Measurements from ENCODE around the gene FOXL1.

Gene FOXL1

DNA sequence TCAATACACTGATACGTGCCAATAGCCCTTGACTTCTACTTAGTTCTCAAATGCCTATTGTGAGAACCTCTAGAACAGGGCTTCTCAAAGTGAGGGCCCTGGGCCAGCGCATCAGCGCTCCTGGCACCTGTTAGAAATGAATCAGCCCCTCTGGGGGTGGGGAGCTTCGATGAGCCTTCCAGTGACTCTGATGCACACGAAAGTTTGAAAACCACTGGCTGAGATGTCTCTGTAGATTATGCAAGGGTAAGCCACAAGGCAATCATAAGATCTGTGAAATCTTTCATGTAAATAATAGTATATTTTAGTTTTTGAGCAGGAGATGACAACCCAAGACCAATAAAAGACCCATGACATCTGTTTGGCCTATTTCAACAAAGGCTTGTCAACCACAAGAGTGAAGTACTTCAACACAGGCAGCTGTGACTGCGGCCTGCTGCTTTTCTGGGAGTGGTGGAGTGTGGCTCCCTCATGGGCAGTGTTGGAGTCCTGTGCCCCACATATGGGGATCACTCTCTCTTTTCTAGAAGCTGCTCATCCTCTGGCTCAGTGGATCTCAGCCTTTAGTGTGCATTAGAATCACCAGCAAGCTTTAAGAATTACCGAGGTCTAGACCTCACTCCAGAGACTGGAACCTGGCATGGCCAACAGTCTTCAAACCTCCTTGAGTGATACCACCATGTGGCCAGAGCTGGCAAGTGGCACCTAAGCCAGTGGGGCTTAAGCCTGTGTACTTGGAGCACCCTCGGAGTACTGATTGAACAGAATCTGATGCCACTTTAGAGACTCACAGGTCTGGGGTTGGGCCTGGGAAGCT is 29.1 kb upstream of the FOXL1 start:
- no peak for DNase-seq

DNA sequence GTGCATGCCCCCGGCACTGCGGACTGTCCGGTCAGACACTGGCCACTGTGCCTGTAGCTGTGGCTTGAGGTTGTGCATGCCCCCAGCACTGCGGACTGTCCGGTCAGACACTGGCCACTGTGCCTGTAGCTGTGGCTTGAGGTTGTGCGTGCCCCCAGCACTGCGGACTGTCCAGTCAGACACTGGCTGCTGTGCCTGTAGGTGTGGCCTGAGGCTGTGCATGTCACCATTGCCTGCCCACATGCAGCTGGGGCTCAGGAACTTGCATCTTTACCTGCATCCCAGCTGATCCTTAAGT is 28.5 kb upstream of the FOXL1 start:
- DNase-seq = no peak

DNA sequence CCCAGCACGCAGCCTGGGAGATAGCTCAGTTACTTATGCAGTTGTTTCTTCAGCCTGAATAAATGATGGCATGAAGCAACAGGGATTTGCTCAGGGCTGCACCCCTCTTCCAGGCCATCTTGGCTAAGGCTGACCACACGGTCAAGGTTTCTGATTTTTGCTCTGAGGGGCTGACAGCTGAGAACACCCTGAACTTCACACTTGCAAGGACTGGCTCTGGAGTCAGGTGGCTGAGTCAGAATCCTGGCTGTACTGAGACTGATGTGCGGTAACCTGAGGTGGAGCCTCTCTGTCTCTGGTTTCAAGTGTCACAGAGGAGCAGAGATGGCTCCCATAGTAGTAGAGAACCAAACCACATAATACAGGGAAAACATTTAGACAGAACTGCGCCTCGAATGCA is 28.1 kb upstream of the FOXL1 start:
- no peak for DNase-seq

GRCh38 chr16:86553356-86553755 is 25.0 kb upstream of the FOXL1 start:
- DNase-seq = no peak

GRCh38 chr16:86554599-86554916 is 23.8 kb upstream of the FOXL1 start:
- DNase-seq = no peak

GRCh38 chr16:86554917-86555703 is 23.2 kb upstream of the FOXL1 start, which contains the start of gene MTHFSD:
TSS of gene MTHFSD (minus strand) at chr16:86555235. CDS start at chr16:86555184, 51 bp downstream.
- peak; percentile 96 for DNase-seq

DNA sequence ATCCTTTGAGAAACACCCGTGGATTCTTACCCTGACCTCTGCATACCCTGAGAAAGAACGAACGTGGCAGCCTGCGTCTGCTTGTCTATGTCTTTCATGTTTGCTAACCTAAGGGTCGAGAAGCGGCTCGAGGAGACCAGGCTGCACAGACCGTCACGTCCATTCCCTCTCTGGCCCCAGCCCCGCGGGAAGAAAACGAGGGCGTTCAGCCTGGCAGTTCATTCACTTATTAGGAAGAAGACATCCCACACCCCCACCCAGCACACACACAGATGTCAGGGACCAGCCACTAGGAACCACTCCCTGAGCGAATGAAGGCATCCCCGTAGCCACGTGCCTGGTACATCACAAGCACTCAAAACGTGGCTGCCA is 22.7 kb upstream of the FOXL1 start:
- DNase-seq = no peak

- no peak for DNase-seq
These were observed 21.8 kb upstream of the FOXL1 start for GRCh38 chr16:86556576-86556975.

DNA sequence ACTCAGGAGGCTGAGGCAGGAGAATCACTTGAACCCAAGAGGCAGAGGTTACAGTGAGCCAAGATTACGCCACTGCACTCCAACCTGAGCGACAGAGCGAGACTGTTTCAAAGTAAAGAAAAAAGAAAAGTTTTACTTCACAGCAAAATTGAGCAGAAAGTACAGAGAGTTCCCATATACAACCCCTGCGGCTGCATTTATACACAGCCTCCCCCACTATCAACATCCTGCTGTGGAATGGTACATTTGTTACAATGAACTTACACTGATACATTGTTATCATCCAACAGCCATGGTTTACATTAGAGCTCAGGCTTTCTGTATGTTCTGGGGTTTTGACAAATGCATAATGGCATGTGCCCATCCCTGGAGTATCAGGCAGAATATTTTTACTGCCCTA is 20.8 kb upstream of the FOXL1 start:
- DNase-seq = no peak

DNA sequence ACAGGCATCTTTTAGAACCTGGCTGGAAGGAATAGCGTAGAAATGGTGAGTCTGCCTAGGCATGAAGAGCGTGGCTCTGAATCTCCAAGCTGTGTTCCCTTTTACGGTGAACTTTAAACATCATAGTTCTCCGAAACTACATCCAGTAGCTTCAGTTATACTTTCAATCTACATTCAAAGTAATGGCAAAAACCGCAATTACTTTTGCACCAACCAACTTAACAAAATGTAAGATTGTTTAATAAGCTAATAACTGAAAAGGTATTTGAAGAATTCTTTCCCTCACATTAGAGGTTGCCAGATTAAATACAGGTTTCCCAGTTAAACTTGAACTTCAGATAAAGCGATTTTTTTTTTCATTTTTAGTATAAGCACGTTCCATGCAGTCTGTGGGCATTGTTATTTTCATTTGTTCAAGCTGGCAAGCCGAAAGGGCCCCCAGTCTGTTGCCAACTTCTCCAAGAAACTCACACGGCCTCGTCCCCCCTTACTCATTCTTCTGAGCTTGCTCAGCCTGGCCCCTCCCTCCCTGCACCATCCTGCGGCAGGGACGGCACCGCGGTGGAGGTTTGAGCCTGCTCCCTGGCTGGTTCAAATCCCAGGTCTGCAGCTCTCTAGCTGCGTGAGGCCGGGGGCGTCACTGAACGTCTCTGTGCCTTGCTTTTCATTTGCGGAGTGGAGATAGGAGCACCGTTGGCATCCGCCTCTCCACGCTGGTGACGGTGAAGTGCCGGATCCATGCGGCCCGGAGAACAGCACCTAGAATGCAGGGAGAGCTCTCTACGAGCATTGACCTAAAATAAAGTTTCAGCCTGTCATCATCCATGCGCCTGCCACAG is 19.8 kb upstream of the FOXL1 start:
- no peak for DNase-seq

GRCh38 chr16:86559802-86560305 is 18.5 kb upstream of the FOXL1 start:
- no peak for DNase-seq

- DNase-seq = no peak
These were observed 16.0 kb upstream of the FOXL1 start for GRCh38 chr16:86562356-86562755.

DNA sequence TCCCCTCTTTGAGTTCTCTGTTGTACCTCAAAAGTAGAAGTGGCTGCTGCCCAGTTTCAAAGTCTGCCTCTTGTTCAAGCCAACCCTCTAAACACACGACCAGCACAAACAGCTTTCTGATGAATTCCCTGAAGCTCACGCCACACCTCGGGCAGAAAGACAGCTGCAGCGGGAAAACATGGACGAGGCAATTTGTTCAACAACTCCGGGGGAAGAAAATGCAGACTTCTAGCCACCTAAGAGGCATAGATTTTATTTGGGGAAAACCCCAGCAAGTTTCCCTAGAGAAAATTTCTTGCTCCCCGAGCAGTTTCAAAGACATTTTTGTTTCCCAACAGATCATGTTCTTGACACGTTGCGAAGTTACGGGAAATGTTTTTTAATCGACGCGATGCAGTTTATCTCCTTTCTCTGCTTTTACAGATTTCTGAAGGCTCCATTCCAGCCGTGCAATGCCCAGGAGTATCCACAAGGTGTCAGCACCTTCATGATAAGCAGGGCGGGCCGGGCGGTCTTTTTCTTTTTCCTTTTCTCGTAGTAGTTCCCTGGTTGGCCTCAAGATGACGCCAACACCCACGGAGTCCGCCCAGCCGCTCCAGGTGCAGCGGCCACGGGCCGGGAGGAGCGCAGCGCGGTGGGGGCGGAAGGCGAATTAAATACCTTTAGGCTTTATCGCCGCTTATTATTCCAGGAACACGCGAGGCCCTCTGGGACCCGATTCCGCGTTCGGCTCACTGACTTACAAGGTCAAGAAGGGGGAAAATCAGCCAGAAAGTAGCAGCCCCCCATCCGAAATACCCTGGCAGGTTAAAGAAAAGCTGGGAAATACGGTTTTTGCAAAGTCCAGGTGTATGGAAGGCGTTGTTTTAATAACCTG is 14.6 kb upstream of the FOXL1 start:
- peak; percentile 91 for DNase-seq

DNA sequence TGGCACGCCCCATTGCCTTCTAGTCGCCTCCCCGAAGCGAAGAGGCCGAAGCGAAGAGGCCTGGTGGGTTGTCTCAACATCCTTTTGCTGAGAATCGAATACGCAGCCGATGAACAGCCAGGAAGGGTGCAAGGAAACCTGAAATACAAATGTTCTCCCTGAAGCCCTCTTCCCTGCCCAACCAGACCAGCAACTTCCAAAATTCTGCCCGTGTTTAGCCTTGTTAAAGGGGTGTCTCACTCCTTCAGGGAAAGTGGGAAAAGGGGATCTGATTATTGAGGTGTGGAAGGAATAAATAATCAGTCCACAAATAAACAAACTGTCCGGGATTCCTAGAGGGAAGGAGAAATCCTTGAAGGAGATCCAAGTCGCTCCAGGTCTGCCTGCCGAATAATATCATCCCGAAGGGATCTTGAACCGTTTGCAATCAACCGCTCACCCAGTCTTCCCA is 13.1 kb upstream of the FOXL1 start:
- DNase-seq = no peak

GRCh38 chr16:86565644-86566511 is 12.5 kb upstream of the FOXL1 start:
- DNase-seq = no peak

- peak; percentile 59 for DNase-seq
These were observed 11.8 kb upstream of the FOXL1 start, which contains the start of gene FOXC2 for GRCh38 chr16:86566601-86566965. TSS of gene FOXC2 (plus strand) at chr16:86566829. CDS start at chr16:86567336, 507 bp downstream.

GRCh38 chr16:86566966-86567700 is 11.2 kb upstream of the FOXL1 start:
- no peak for DNase-seq

DNA sequence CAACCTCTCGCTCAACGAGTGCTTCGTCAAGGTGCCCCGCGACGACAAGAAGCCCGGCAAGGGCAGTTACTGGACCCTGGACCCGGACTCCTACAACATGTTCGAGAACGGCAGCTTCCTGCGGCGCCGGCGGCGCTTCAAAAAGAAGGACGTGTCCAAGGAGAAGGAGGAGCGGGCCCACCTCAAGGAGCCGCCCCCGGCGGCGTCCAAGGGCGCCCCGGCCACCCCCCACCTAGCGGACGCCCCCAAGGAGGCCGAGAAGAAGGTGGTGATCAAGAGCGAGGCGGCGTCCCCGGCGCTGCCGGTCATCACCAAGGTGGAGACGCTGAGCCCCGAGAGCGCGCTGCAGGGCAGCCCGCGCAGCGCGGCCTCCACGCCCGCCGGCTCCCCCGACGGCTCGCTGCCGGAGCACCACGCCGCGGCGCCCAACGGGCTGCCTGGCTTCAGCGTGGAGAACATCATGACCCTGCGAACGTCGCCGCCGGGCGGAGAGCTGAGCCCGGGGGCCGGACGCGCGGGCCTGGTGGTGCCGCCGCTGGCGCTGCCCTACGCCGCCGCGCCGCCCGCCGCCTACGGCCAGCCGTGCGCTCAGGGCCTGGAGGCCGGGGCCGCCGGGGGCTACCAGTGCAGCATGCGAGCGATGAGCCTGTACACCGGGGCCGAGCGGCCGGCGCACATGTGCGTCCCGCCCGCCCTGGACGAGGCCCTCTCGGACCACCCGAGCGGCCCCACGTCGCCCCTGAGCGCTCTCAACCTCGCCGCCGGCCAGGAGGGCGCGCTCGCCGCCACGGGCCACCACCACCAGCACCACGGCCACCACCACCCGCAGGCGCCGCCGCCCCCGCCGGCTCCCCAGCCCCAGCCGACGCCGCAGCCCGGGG is 10.4 kb upstream of the FOXL1 start:
- no peak for DNase-seq

Measured in stimulated activated CD4-positive, alpha-beta T cell treated with anti-CD3 and anti-CD28 coated beads, Interleukin-4, amount 100 ng/mL, for 24 hours (primary cell).